CD4-positive, alpha-beta memory T cell (primary cell): Measurements from ENCODE around the gene POR. TPM values are rescaled to one million over a fixed set of nuclear protein-coding genes. Genes with fewer than 3 reads are reported as not detected.
A peak's percentile ranks its signal among the peaks of the same experiment; 100 is the strongest.

Experiments
- CTCF ChIA-PET: fragments of 350-600 bp; sonication (Branson Sonifier 250); formaldehyde crosslinking; loops from one replicate; lab custom pipeline; 2021; ENCODE audit warnings: inconsistent platforms; ENCODE audit not compliant: partially characterized antibody; lab: Charles Lee
- POLR2A ChIA-PET: fragments of 350-600 bp; sonication (Branson Sonifier 250); formaldehyde crosslinking; loops from one replicate; lab custom pipeline; 2021; ENCODE audit not compliant: partially characterized antibody; lab: Charles Lee
- DNase-seq, 5 donors: peaks; one replicate each; pipeline versions ENCODE4 v3.0.0 to v3.0.0-alpha.2; 2020 to 2022; ENCODE audit warnings: mixed read lengths in 1 of 5
- H3K27ac ChIP-seq: one replicate; pipeline ENCODE4 v1.7.0; 2013; ENCODE audit warnings: low read depth, low read length
- H3K27me3 ChIP-seq: 2 replicates; pipeline ENCODE4 v1.7.0; 2013; ENCODE audit warnings: mild to moderate bottlenecking, low read length, moderate library complexity; ENCODE audit not compliant: insufficient read depth
- H3K36me3 ChIP-seq: 2 replicates; pipeline ENCODE4 v1.7.0; 2013; ENCODE audit warnings: mild to moderate bottlenecking, low read length, moderate library complexity; ENCODE audit not compliant: insufficient read depth
- H3K4me1 ChIP-seq: 2 replicates; pipeline ENCODE4 v1.7.0; 2013; ENCODE audit warnings: mild to moderate bottlenecking, low read length, moderate library complexity; ENCODE audit not compliant: insufficient read depth
- H3K4me3 ChIP-seq, 2 donors: one replicate each; pipeline ENCODE4 v1.7.0; 2013; ENCODE audit warnings: low read length in 2 of 2, mild to moderate bottlenecking in 1 of 2
- H3K9me3 ChIP-seq, 2 donors: one replicate each; pipeline ENCODE4 v1.7.0; 2013; ENCODE audit warnings: low read length in 2 of 2, control low read depth in 1 of 2; ENCODE audit not compliant: control insufficient read depth in 1 of 2
- H3K27ac Mint-ChIP-seq, 7 donors: one replicate each; pipeline ENCODE4 v1.8.0; 2020 to 2021; ENCODE audit warnings: mixed read lengths in 7 of 7, mild to moderate bottlenecking in 6 of 7, inconsistent platforms in 3 of 7, moderate library complexity in 3 of 7
- H3K27me3 Mint-ChIP-seq, 2 donors: one replicate each; pipeline ENCODE4 v1.8.0; 2020 to 2021; ENCODE audit warnings: mixed read lengths in 2 of 2
- H3K36me3 Mint-ChIP-seq, 2 donors: one replicate each; pipeline ENCODE4 v1.8.0; 2020 to 2021; ENCODE audit warnings: mixed read lengths in 2 of 2, inconsistent platforms in 1 of 2, mild to moderate bottlenecking in 1 of 2
- H3K4me1 Mint-ChIP-seq, 4 donors: one replicate each; pipeline ENCODE4 v1.8.0; 2020 to 2021; ENCODE audit warnings: mixed read lengths in 4 of 4, mild to moderate bottlenecking in 1 of 4
- H3K4me3 Mint-ChIP-seq, 8 donors: one replicate each; pipeline ENCODE4 v1.8.0; 2020 to 2021; ENCODE audit warnings: mixed read lengths in 8 of 8, mild to moderate bottlenecking in 7 of 8, moderate library complexity in 6 of 8, inconsistent platforms in 3 of 8
- H3K9me3 Mint-ChIP-seq, 8 donors: one replicate each; pipeline ENCODE4 v1.8.0; 2020 to 2021; ENCODE audit warnings: mixed read lengths in 8 of 8, mild to moderate bottlenecking in 5 of 8, inconsistent platforms in 3 of 8, moderate library complexity in 1 of 8
- intact Hi-C: fragments of 100-400 bp; cut with micrococcal nuclease; formaldehyde crosslinking; loops from one replicate; pipeline ENCODE4 v1.15.1; 2023
- polyA plus RNA-seq, 2 donors: library from polyadenylated mRNA; unstranded; fragments of 300-500 nt; fragmentation: Illumina TruSeq; gene quantifications; one replicate each; pipeline ENCODE4 v1.2.3, GENCODE V29; 2021
- total RNA-seq, 2 experiments: library from RNA; stranded (reverse); gene quantifications; one replicate each; pipeline ENCODE4 v1.2.3, GENCODE V29; 2021

The POR gene
- total and polyA plus RNA-seq, 4 experiments from 2014 or later = 45.6 to 71.1 (median 54.0) TPM

GRCh38 chr7:75994388-75995051, 79.6 kb downstream of the POR start, which contains the start of gene TMEM120A:
TMEM120A (minus strand) TSS chr7:75994595; CDS start chr7:75994570, 25 bp downstream.
- Histone ChIP-seq H3K4me3 (peak within 1 kb of the TSS; percentile 28 to 92), H3K9me3 (no peaks in the 10 kb centered on the region), H3K27me3 (no peaks in the 10 kb centered on the region), H3K27ac (peak within 1 kb of the TSS; percentile 62), H3K4me1 (peaks cover 26% of the 10 kb centered on the region), H3K36me3 (no peaks in the 10 kb centered on the region)
- POLR2A ChIA-PET = interaction anchor here (0.7 to 3.2 kb wide), 11 partner anchors 10 to 921 kb away, joined by 3 to 23 read pairs (median 3); partner anchors contain the start of genes MDH2, POR, RHBDD2 and STYXL1
- H3K27ac Mint-ChIP-seq = peak within 1 kb of the TSS in 4 of 7 donors; percentile 15 to 81 (median 44)
- peaks cover 0 to 2% (median 0%) of the 10 kb centered on the region in 8 donors for H3K9me3 Mint-ChIP-seq
- CTCF ChIA-PET = interaction anchor here (1.0 kb wide), 1 partner anchor 129 kb away, joined by 3 read pairs; no protein-coding TSS in a partner anchor
- peaks cover 0 to 2% of the 10 kb centered on the region in 2 donors for H3K36me3 Mint-ChIP-seq
- DNase-seq = peak; percentile 90 to 93 (median 91)
- intact Hi-C loops = loop anchor here (1.0 to 2.0 kb wide), 4 partner anchors 15 to 128 kb away; partner anchors contain the start of gene POR
- peaks cover 17 to 45% (median 29%) of the 10 kb centered on the region in 4 donors for H3K4me1 Mint-ChIP-seq
- no peaks in the 10 kb centered on the region for H3K27me3 Mint-ChIP-seq
- peak within 1 kb of the TSS; percentile 66 to 82 (median 78) for H3K4me3 Mint-ChIP-seq

DNA sequence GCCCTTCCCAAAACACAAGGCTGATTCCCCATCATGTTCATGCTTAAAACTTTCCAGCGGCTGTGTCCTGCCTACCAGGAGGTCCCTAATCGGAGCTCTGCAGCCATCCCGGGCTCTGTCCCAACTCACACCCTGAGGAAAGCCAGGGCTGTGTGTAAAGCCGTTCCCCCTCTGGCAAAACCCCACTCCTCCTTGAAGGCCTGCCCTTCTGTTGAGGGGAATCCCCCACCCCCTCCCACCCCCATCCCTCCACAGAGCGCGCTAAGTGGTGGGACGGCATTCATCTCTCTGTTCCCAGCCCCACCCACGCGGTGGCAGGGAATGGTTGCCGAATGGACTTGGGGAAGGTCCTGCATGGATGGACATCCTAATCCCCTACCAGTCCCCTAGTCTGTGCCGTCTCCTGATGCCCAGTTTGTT, 80.1 kb downstream of the POR start:
- Mint-ChIP-seq H3K27me3 (no peaks in the 10 kb centered on the region), H3K4me1 (peaks cover 14 to 39% (median 28%) of the 10 kb centered on the region in 4 donors), H3K36me3 (peaks cover 0 to 2% of the 10 kb centered on the region in 2 donors), H3K4me3 (peak overlapping the region; percentile 55 to 82 (median 78)), H3K27ac (peak overlapping the region in 1 of 7 donors; percentile 15), H3K9me3 (peaks cover 0 to 2% (median 0%) of the 10 kb centered on the region in 8 donors)
- Histone ChIP-seq H3K36me3 (no peaks in the 10 kb centered on the region), H3K4me3 (peak overlapping the region in 1 of 2 donors; percentile 92), H3K27me3 (no peaks in the 10 kb centered on the region), H3K27ac (no peak overlapping the region), H3K4me1 (peaks cover 26% of the 10 kb centered on the region), H3K9me3 (no peaks in the 10 kb centered on the region)
- ChIA-PET CTCF (no interaction called here), POLR2A (interaction anchor here (0.7 to 3.2 kb wide), 7 partner anchors 13 to 116 kb away, joined by 3 to 23 read pairs (median 5); partner anchors contain the start of genes MDH2, POR, RHBDD2 and STYXL1)
- DNase-seq = no peak
- intact Hi-C loops = loop anchor here (2.0 kb wide), 1 partner anchor 80 kb away; the partner anchor contains the start of gene POR

DNA sequence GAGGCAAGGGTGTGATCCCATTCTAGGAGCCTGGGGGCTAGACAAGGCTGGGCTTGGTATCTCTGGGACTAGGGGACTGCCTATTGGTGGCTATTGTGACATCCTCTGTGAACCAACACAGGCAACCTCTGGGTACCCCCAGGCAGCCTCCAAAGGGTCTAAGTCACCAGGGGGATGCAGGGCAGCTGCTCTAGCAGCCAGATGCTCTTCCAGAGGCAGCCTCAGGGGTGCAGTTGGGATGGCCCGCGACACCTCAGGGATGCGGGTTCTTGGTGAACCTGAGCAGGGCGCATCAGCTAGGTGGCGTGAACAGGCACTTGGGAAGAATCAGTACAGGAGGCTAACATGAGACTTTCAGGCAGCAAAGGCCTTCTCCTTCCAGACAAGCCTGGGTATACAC, 81.0 kb downstream of the POR start:
- Mint-ChIP-seq H3K9me3 (peaks cover 0 to 2% (median 0%) of the 10 kb centered on the region in 8 donors), H3K27me3 (no peaks in the 10 kb centered on the region), H3K4me3 (peak overlapping the region in 4 of 8 donors; percentile 26 to 72 (median 58)), H3K4me1 (peaks cover 14 to 35% (median 24%) of the 10 kb centered on the region in 4 donors), H3K27ac (peak overlapping the region in 1 of 7 donors; percentile 3), H3K36me3 (no peaks in the 10 kb centered on the region)
- ChIA-PET CTCF (no interaction called here), POLR2A (no interaction called here)
- intact Hi-C loops = loop anchor here (2.0 kb wide), 1 partner anchor 81 kb away; the partner anchor contains the start of gene POR
- H3K4me3 ChIP-seq = no peak overlapping the region
- no peaks in the 10 kb centered on the region for H3K36me3 ChIP-seq
- H3K4me1 ChIP-seq = peaks cover 26% of the 10 kb centered on the region
- no peaks in the 10 kb centered on the region for H3K27me3 ChIP-seq
- H3K27ac ChIP-seq = no peak overlapping the region
- H3K9me3 ChIP-seq = no peaks in the 10 kb centered on the region
- DNase-seq = no peak

- peaks cover 14 to 33% (median 23%) of the 10 kb centered on the region in 4 donors for H3K4me1 Mint-ChIP-seq
- intact Hi-C loops = no loop called here
- H3K4me3 Mint-ChIP-seq = peak overlapping the region in 3 of 8 donors; percentile 17 to 72 (median 66)
- POLR2A ChIA-PET = no interaction called here
- H3K9me3 Mint-ChIP-seq = peaks cover 0 to 2% (median 0%) of the 10 kb centered on the region in 8 donors
- no peaks in the 10 kb centered on the region for H3K36me3 Mint-ChIP-seq
- no peaks in the 10 kb centered on the region for H3K27me3 ChIP-seq
- H3K9me3 ChIP-seq = no peaks in the 10 kb centered on the region
- H3K27ac Mint-ChIP-seq = peak overlapping the region in 2 of 7 donors; percentile 3 to 49
- peaks cover 26% of the 10 kb centered on the region for H3K4me1 ChIP-seq
- H3K27ac ChIP-seq = no peak overlapping the region
- CTCF ChIA-PET = no interaction called here
- H3K36me3 ChIP-seq = no peaks in the 10 kb centered on the region
- H3K4me3 ChIP-seq = no peak overlapping the region
- DNase-seq = no peak
- H3K27me3 Mint-ChIP-seq = no peaks in the 10 kb centered on the region
Measured at GRCh38 chr7:75996476-75996875, 81.5 kb downstream of the POR start.

DNA sequence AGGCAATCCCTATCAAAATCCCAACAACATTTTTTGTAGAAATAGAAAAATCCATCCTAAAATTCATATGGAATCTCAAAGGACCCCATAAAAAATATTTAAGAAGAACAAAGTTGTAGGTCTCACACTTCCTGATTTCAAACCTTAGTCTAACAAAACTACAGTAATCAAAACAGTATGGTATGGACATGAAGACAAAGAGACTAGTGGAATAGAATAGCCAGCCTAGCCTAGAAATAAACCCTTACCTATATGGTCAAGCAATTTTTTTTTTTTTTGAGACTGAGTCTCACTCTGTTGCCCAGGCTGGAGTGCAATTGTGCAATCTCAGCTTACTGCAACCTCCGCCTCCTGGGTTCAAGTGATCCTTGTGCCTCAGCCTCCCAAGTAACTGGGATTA, 83.1 kb downstream of the POR start:
- Mint-ChIP-seq H3K9me3 (peaks cover 0 to 2% (median 0%) of the 10 kb centered on the region in 8 donors), H3K4me3 (no peak overlapping the region), H3K27ac (peak overlapping the region in 1 of 7 donors; percentile 7), H3K4me1 (peaks cover 14 to 29% (median 19%) of the 10 kb centered on the region in 4 donors), H3K36me3 (peaks cover 2 to 4% of the 10 kb centered on the region in 2 donors), H3K27me3 (no peaks in the 10 kb centered on the region)
- peaks cover 2% of the 10 kb centered on the region for H3K36me3 ChIP-seq
- intact Hi-C loops = no loop called here
- ChIA-PET POLR2A (no interaction called here), CTCF (interaction anchor here (1.1 kb wide), 1 partner anchor 107 kb away, joined by 4 read pairs; no protein-coding TSS in a partner anchor)
- peaks cover 24% of the 10 kb centered on the region for H3K4me1 ChIP-seq
- no peak overlapping the region for H3K4me3 ChIP-seq
- H3K9me3 ChIP-seq = no peaks in the 10 kb centered on the region
- H3K27me3 ChIP-seq = no peaks in the 10 kb centered on the region
- DNase-seq = no peak
- no peak overlapping the region for H3K27ac ChIP-seq

DNA sequence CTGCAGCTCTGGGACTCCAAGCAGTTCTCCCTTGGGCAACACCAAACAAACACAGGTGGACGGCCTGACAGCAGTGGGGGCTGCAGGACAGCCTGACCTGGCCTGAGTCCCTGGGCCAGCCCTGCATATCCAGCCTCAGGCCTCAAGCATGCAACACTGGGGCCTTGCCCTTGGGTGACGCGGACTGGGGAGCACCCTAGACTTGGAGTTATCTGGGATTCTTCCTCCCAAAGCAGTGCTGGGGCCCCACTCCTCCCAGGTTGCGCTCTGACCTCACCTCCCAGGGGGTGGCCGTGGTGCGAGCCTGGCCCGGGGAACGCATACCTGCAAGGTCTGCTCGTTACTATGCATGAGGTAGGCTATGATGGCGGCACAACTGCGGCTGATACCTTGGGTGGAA, 85.6 kb downstream of the POR start:
- H3K27me3 Mint-ChIP-seq = no peaks in the 10 kb centered on the region
- ChIA-PET POLR2A (no interaction called here), CTCF (no interaction called here)
- H3K36me3 ChIP-seq = peaks cover 13% of the 10 kb centered on the region
- H3K4me1 Mint-ChIP-seq = peaks cover 11 to 22% (median 17%) of the 10 kb centered on the region in 4 donors
- intact Hi-C loops = no loop called here
- no peaks in the 10 kb centered on the region for H3K9me3 Mint-ChIP-seq
- peaks cover 11 to 12% of the 10 kb centered on the region in 2 donors for H3K36me3 Mint-ChIP-seq
- peaks cover 13% of the 10 kb centered on the region for H3K4me1 ChIP-seq
- H3K27ac ChIP-seq = no peak overlapping the region
- no peaks in the 10 kb centered on the region for H3K9me3 ChIP-seq
- no peak overlapping the region for H3K27ac Mint-ChIP-seq
- H3K4me3 ChIP-seq = no peak overlapping the region
- no peaks in the 10 kb centered on the region for H3K27me3 ChIP-seq
- DNase-seq = no peak
- H3K4me3 Mint-ChIP-seq = no peak overlapping the region

- no peak for DNase-seq
- Mint-ChIP-seq H3K9me3 (no peaks in the 10 kb centered on the region), H3K36me3 (peaks cover 11 to 12% of the 10 kb centered on the region in 2 donors), H3K4me1 (peaks cover 7 to 13% (median 7%) of the 10 kb centered on the region in 4 donors), H3K27ac (peak overlapping the region in 2 of 7 donors; percentile 23 to 43), H3K4me3 (no peak overlapping the region), H3K27me3 (no peaks in the 10 kb centered on the region)
- POLR2A ChIA-PET = no interaction called here
- H3K4me1 ChIP-seq = peaks cover 5% of the 10 kb centered on the region
- H3K4me3 ChIP-seq = no peak overlapping the region
- H3K27ac ChIP-seq = no peak overlapping the region
- CTCF ChIA-PET = interaction anchor here (2.0 kb wide), 1 partner anchor 18 kb away, joined by 9 read pairs; no protein-coding TSS in a partner anchor
- H3K27me3 ChIP-seq = no peaks in the 10 kb centered on the region
- H3K36me3 ChIP-seq = peaks cover 13% of the 10 kb centered on the region
- H3K9me3 ChIP-seq = no peaks in the 10 kb centered on the region
- intact Hi-C loops = no loop called here
Measured at GRCh38 chr7:76002139-76002538, 87.2 kb downstream of the POR start.
